DMS114 treated with DMSO at 0.1 percent for 48 hours (cell line): Measurements from ENCODE around the gene NUDCD2.

Source experiments
- DNase-seq: peaks from one replicate; lab custom pipeline; 2025; ENCODE audit not compliant: unreplicated experiment; lab: John Stamatoyannopoulos, UW

Gene NUDCD2, protein sequence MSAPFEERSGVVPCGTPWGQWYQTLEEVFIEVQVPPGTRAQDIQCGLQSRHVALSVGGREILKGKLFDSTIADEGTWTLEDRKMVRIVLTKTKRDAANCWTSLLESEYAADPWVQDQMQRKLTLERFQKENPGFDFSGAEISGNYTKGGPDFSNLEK

DNA sequence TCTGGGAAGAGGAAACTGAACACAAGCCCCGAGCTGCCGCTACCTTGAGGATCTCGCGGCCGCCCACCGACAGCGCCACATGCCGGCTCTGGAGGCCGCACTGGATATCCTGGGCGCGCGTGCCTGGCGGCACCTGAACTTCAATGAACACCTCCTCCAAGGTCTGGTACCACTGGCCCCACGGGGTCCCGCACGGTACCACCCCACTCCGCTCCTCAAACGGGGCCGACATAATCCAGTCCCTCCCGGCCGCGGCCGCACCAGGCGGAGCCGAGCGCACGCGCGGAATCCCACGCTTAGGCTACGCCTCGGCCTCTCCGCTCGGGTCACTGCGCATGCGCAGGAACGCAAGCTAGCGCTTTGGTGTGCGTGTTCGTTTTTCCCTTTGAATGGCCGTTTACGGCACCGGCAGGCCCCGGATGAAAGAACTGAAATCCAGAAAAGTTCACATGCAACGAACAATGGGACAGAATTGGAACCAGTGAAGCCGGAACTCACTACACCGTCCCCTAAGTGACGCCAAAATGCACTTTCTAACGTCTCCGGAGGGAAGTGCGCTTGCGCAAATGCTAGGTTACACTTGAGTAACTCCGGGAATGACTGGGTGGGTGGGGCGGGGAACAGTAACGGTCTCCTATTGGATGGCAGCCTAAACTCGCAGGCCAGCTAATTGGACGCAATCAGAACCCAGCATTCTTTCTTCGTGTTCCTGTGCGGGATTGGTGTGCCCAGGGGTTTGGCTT lies at the start of gene NUDCD2:
Gene NUDCD2, minus strand, starts transcription at position 284 of the 743 bp plus-strand sequence. Its CDS starts 52 bp downstream, at position 232.
- DNase-seq, result peak; percentile 99

DNA sequence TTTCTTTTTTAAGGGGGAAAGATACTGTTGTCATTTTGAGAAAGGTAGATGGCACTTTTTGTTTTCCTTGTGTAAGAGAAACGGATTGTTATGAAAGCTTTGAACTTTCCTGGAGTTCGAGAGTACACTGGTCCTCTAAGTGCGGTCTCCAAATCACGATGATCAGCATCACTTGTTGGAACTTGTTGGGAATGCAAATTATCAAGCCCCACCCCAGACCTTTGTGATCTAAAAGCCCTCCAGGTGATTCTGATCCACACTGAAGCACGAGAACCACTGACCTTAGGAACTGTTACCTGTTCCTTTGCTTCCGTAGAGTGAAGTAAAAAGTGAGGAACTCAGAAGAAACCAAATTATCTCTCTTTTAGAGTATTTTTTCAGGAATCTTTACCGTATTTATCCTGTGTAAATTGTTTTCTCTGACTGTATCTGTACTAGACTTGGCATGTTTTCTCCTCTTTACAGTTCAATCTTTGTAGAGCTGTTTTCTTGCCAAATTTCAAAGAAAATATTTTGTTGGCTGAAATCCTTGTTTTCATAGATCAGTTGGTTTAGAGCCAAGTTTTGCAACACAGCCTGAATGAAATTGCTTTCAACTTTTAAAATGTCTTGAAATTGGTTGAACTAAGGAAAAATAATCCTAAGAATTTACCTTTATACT lies 49.5 kb upstream of the NUDCD2 start:
- DNase-seq, result no peak

GRCh38 chr5:163508753-163509152 lies 48.9 kb upstream of the NUDCD2 start:
- DNase-seq, result no peak

DNA sequence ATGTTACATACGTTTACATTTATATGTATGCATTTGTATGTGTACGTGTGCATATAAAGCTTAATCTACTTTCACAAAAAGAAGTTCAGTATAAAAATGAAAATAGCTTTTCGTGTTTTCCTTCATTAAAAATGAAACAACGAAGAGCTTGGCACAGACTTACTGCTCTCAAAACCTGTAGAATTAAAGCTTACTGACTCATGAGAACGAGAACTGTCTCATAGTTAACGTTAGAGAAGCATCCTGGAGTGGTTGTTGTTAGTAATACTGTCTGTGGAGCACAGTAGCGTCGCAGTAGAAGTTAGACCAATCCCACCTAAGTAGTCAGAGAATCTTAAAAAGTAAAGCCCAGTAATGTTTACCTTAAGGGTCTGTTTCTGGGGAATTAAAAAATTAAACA lies 46.8 kb upstream of the NUDCD2 start:
- DNase-seq, result no peak

GRCh38 chr5:163506095-163506457 lies 46.2 kb upstream of the NUDCD2 start:
- no peak for DNase-seq

DNA sequence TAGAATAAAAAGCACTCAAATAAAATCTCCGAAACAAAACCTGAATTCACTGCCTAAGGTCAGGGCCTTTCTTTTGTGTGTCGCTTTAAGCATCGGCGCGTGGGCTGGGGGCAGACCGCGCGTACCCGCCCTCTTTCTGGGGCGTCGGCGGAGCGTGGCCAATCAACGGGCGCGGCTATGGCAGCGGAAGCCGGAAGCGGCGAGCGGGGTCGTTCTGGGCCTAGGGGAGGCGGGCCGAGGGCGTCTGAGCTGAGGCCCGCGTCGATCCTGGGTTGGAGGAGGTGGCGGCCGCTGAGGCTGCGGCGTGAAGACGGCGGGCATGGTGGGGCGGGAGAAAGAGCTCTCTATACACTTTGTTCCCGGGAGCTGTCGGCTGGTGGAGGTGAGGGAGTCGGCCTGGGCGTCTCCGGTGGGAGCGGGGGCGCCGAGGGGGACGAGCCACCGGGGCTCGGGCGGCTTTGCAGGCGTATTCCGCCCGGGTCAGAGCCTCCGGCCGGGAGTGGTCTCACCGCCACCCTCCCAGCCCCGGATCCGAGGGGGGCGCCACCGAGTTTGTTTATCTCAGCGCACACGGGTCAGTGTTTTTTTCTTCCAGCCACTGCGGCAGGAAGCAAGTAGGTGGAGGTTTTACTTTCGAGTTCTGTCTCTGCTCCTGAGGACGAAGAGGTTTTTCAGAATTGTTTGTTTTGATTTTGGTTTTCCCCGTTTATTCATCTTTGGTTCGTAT lies 45.6 kb upstream of the NUDCD2 start, which contains the start of gene MAT2B:
Gene MAT2B, plus strand, starts transcription at position 252 of the 727 bp plus-strand sequence. Its CDS starts 68 bp downstream, at position 320.
- DNase-seq, result peak; percentile 93

GRCh38 chr5:163505049-163505367 lies 45.1 kb upstream of the NUDCD2 start:
- DNase-seq, result no peak

DNA sequence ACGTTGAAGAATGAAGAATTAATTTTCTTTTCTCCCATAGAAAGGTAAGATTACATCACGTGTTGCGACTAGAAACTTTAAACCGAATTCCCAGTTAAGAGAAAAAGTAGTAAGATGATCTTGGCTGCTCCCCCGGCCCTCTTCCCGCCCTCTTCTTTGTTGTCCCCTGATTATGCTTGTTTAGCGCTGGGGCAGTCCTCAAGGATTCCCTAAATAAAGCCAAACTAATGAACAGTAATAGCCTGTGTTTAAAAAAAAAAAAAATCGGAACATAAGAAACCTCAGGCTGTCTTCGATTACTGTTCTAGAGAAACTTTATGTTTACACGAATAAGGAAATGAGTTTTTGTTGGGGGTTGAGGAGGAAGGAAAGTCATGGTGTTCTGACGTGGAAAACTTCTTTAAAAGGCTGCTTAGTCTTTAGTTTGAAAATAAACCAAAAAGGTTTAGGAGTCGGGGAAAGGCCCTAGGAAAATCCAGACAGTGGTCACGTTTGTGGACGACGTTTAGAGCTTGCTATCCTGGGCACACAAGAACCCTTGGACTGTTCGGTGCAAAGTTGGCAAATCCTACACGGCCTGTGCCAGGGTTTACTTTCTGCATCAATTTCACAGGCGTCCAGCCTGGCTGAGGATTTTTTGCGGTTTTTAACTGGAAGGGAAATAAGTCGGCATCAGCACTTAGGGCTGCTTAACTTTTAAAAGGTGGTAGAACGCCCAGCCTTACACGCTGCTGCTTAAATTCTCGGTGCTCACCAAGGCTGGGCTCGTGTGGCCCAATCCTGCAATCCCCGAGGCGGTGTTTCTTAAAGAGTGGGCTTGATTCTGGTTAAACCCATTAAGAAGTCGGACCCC lies 44.4 kb upstream of the NUDCD2 start:
- no peak for DNase-seq

- DNase-seq, result no peak
Observed at GRCh38 chr5:163503106-163504078, 43.5 kb upstream of the NUDCD2 start.

DNA sequence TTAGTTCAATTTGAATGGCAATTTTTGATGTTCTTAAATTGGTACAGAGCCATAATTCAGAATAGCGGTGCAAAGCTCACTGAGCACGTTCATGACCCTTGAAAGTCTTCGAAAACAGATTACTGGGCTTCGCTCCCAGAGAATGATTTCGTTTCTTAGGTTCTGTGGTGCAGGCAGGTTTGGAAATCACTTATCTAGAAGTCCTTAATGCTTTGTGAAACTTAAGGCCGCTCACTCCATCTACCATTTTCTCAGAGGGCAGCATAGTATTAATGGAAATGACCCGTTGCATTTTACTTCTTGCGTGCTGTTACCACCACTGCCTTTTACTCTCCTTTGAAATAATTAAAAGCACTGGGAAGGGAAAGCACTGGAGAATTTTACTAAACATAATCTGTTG lies 42.6 kb upstream of the NUDCD2 start:
- DNase-seq, result no peak

- no peak for DNase-seq
Observed at GRCh38 chr5:163498886-163499285, 39.0 kb upstream of the NUDCD2 start.

DNA sequence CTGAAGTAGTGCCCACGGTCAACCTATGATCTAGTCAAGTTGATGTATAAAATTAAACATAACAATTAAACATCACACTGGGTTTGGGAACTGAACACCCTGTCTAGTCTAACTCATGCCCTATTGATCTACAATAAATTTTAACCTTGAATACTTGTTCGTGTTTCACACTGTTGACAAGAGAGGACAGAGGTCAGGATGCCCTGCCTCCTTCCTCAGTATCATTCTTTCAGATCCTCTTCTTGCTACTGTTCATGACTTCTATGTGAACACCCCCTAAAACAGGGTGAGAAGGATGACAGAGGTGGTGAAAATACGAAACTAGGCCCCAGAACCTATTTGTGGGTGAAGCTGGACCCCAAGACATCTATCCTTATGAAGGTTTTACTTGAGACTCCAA lies 37.4 kb upstream of the NUDCD2 start:
- DNase-seq, result no peak

DNA sequence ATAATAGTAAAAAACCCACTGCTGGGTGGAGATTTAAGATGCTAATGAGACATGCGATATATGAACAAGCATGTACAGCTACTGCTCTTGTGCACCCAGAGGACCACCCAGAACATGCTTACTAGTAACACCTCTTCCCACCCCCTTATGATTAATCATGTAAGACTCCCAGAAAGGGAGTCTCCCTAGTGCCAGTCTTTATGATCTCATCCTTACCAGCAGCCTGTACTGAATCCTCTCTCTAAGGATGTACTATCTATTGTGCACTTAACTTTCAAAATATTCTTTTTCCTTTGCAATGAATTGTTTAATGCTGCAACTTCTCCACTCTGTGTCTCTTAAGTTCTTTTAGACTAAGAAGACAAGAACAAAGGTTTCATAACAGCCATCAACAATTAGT lies 36.4 kb upstream of the NUDCD2 start:
- DNase-seq, result no peak

GRCh38 chr5:163489745-163490075 lies 29.8 kb upstream of the NUDCD2 start:
- no peak for DNase-seq

- no peak for DNase-seq
Observed at GRCh38 chr5:163489055-163489744, 29.3 kb upstream of the NUDCD2 start.

GRCh38 chr5:163478982-163479271 lies 19.0 kb upstream of the NUDCD2 start:
- DNase-seq, result no peak

GRCh38 chr5:163478126-163478981 lies 18.5 kb upstream of the NUDCD2 start:
- no peak for DNase-seq

GRCh38 chr5:163475411-163475810 lies 15.5 kb upstream of the NUDCD2 start:
- DNase-seq, result no peak
